Heart right ventricle (tissue), 16 donors: Measurements from ENCODE around the gene DNAJC4. TPM values are rescaled to one million over a fixed set of nuclear protein-coding genes. Genes with fewer than 3 reads are reported as not detected.

Experiments
- ATAC-seq, 8 donors: fragments of 200-7000 bp; cut with Tn5 transposase; one replicate each; pipeline ENCODE4 v1.9.1; 2020; ENCODE audit warnings: mild to moderate bottlenecking in 8 of 8, moderate library complexity in 8 of 8, moderate number of reproducible peaks in 1 of 8
- DNase-seq, 2 donors: peaks; one replicate each; pipeline ENCODE4 v3.0.0-alpha.2; 2020
- H3K27ac ChIP-seq, 10 donors: fragments of 200-600 bp; sonication (generic) in 2 of 10; one replicate each; pipeline versions ENCODE4 v1.5.0 to v1.8.0; 2020 to 2022; ENCODE audit warnings: mild to moderate bottlenecking in 3 of 10
- H3K27me3 ChIP-seq, 7 donors: fragments of 200-600 bp; one replicate each; pipeline ENCODE4 v1.8.0; 2021 to 2022; ENCODE audit warnings: mild to moderate bottlenecking in 2 of 7
- H3K36me3 ChIP-seq, 9 donors: fragments of 200-600 bp; sonication (generic) in 1 of 9; one replicate each; pipeline versions ENCODE4 v1.5.0 to v1.8.0; 2020 to 2022; ENCODE audit warnings: mild to moderate bottlenecking in 2 of 9
- H3K4me1 ChIP-seq, 9 donors: fragments of 200-600 bp; sonication (generic) in 1 of 9; one replicate each; pipeline versions ENCODE4 v1.5.0 to v1.8.0; 2020 to 2022; ENCODE audit warnings: mild to moderate bottlenecking in 4 of 9
- H3K4me3 ChIP-seq, 10 donors: fragments of 200-600 bp; sonication (generic) in 2 of 10; one replicate each; pipeline versions ENCODE4 v1.5.0 to v1.8.0; 2020 to 2022; ENCODE audit warnings: mild to moderate bottlenecking in 7 of 10, moderate library complexity in 2 of 10
- H3K9me3 ChIP-seq, 11 donors: fragments of 200-600 bp in 10 of 11; sonication (generic) in 2 of 11; one replicate each; pipeline versions ENCODE4 v1.5.0 to v1.8.0; 2013 to 2022; ENCODE audit warnings: mild to moderate bottlenecking in 2 of 11, control low read depth in 1 of 11, moderate library complexity in 1 of 11
- CTCF ChIP-seq, 9 donors: fragments of 200-600 bp; sonication (generic) in 2 of 9; IDR thresholded peaks; one replicate each; pipeline versions ENCODE4 v1.5.0 to v1.8.0; 2021 to 2022; ENCODE audit warnings: antibody characterized with exemption in 9 of 9, mild to moderate bottlenecking in 5 of 9, moderate library complexity in 1 of 9
- WGBS, 2 donors: extraction: QIAGEN DNeasy Blood & Tissue Kit; methylation state at CpG; one replicate each; pipeline ENCODE4 v1.1.7; 2013; ENCODE audit warnings: inconsistent platforms in 1 of 2; 5-methylcytosine and 5-hydroxymethylcytosine counted together
- intact Hi-C, 10 donors: fragments of 100-400 bp; cut with DNase I; formaldehyde crosslinking; loops; one replicate each; pipeline versions ENCODE4 v1.11.1 to v1.14.2; 2022
- polyA plus RNA-seq, 2 donors: library from polyadenylated mRNA; stranded (reverse); fragments of 200-250 nt; gene quantifications; one replicate each; pipeline ENCODE4 v1.2.3, GENCODE V29; 2013
- total RNA-seq, 10 donors: library from RNA; stranded (reverse); fragmentation: NEBNext Ultra II Directional in 3 of 10; extraction: Animal tissue kit (Norgen Biotek cat#: 25700) in 3 of 10; gene quantifications; one replicate each; pipeline versions ENCODE4 v1.2.1 to v1.2.4, GENCODE V29; 2021 to 2023
- donor health status: Arrhythmogenic right ventricular cardiomyopathy.
- donor health status: ischemic (EF 13 %, LVEDD 7.1; RV severe dilation, severe dysfunction).
- donor health status: healthy with polysubstance abuse.
- donor health status: DM: no; HTN: yes; CAD: no.
- donor health status: DM: no; HTN: no; CAD: no.
- donor health status: ischemic (EF 25% LVEDD 6.9; RV normal size, moderate dysfunction).
- donor health status: ischemic (EF 25% LVEDD 5.7; RV mildly dilated, moderate dysfunction).
- donor health status: healthy.
- donor health status: DM: yes; HTN: yes; CAD: no.
- donor health status: Ischemic cardiomyopathy.
- donor health status: ischemic (EF 35%, LVEDD 5.7; RV mildly dilated, moderate dysfunction).
- donor health status: nonischemic (EF 11% LVEDD 7.7; RV severe dilation, severe dysfunction).
- donor health status: DM: yes; HTN: yes; CAD: no.
- donor health status: PGD.
- donor health status: ischemic (EF 29% LVEDD 5.4; RV normal size, mild dysfunction).
- donor health status: nonischemic (EF 23%, LVEDD 6.1; RV moderate dilation, normal function).

The DNAJC4 gene
- total and polyA plus RNA-seq, 12 donors: 46.6 to 173 (median 52.0) TPM

GRCh38 chr11:64225608-64226506 is 4.5 kb upstream of the DNAJC4 start, which contains the start of the genes NUDT22 and TRPT1:
TSS of gene NUDT22 (plus strand) at chr11:64226274. CDS start at chr11:64226653, 379 bp downstream.
TSS of gene TRPT1 (minus strand) at chr11:64226186. CDS start at chr11:64225860, 326 bp downstream.
- peak in 2 of 9 donors; percentile 9 to 37 for TF ChIP-seq CTCF (IDR thresholded peaks at IDR 0.05)
- Histone ChIP-seq H3K4me3 (peak within 1 kb of the TSS; percentile 64 to 95 (median 76)), H3K4me1 (peaks cover 16 to 58% (median 40%) of the 10 kb centered on the region in 9 donors), H3K36me3 (peaks cover 0 to 43% (median 0%) of the 10 kb centered on the region in 9 donors), H3K27me3 (no peaks in the 10 kb centered on the region), H3K9me3 (no peaks in the 10 kb centered on the region), H3K27ac (peak within 1 kb of the TSS; percentile 90 to 96 (median 95))
- 0 to 1% methylated on average over 53 to 54 of the region's 54 CpGs for WGBS, 2 donors
- ATAC-seq: peak; percentile 81 to 88 (median 85)
- intact Hi-C loops: loop anchor here in 2 of 10 donors (2.0 to 5.0 kb wide), 2 partner anchors 39 to 41 kb away; partner anchors contain the start of gene STIP1 (in 1 of the 2)
- DNase-seq: peak; percentile 93 to 94

- Histone ChIP-seq H3K36me3 (peaks cover 0 to 36% (median 0%) of the 10 kb centered on the region in 9 donors), H3K27ac (peak overlapping the region; percentile 90 to 96 (median 95)), H3K27me3 (no peaks in the 10 kb centered on the region), H3K4me1 (peaks cover 16 to 65% (median 47%) of the 10 kb centered on the region in 9 donors), H3K9me3 (no peaks in the 10 kb centered on the region), H3K4me3 (peak overlapping the region; percentile 64 to 95 (median 76))
- TF ChIP-seq CTCF (IDR thresholded peaks at IDR 0.05): no peak
- DNase-seq (peak; percentile 60 to 67), ATAC-seq (peak; percentile 26 to 64 (median 48))
- WGBS, 2 donors: 13 to 14% methylated on average over 26 of the region's 26 CpGs
- intact Hi-C loops: loop anchor here in 2 of 10 donors (2.0 to 5.0 kb wide), 2 partner anchors 39 to 42 kb away; partner anchors contain the start of gene STIP1 (in 1 of the 2)
These were observed 3.8 kb upstream of the DNAJC4 start for GRCh38 chr11:64226507-64227051.

GRCh38 chr11:64227405-64227956 is 2.9 kb upstream of the DNAJC4 start:
- TF ChIP-seq CTCF (IDR thresholded peaks at IDR 0.05): no peak
- peaks cover 16 to 71% (median 54%) of the 10 kb centered on the region in 9 donors for H3K4me1 ChIP-seq
- DNase-seq (no peak), ATAC-seq (no peak)
- WGBS, 2 donors: 82 to 85% methylated on average over 3 of the region's 3 CpGs
- no peaks in the 10 kb centered on the region for H3K9me3 ChIP-seq
- H3K4me3 ChIP-seq: peak overlapping the region in 9 of 10 donors; percentile 64 to 95 (median 78)
- H3K27ac ChIP-seq: peak overlapping the region in 9 of 10 donors; percentile 90 to 96 (median 96)
- peaks cover 0 to 27% (median 0%) of the 10 kb centered on the region in 9 donors for H3K36me3 ChIP-seq
- H3K27me3 ChIP-seq: no peaks in the 10 kb centered on the region
- intact Hi-C loops: loop anchor here in 2 of 10 donors (2.0 to 5.0 kb wide), 2 partner anchors 40 to 43 kb away; partner anchors contain the start of gene STIP1 (in 1 of the 2)
